CD4-positive, CD25-positive, alpha-beta regulatory T cell (primary cell): ENCODE data around the gene OPHN1. TPM values are rescaled to one million over a fixed set of nuclear protein-coding genes. Genes with fewer than 3 reads are reported as not detected.
A peak's percentile ranks its signal among the peaks of the same experiment; 100 is the strongest.

Experiments
- ATAC-seq, 2 donors: fragments of 150-1000 bp; cut with Tn5 transposase; one replicate each; pipeline ENCODE4 v1.10.0; 2021; ENCODE audit warnings: low read depth in 2 of 2, moderate number of reproducible peaks in 2 of 2, moderate library complexity in 1 of 2
- DNase-seq, 3 donors: peaks; one replicate each; pipeline versions ENCODE4 v3.0.0 to v3.0.0-alpha.2; 2012 to 2022; ENCODE audit warnings: mixed read lengths in 1 of 3
- H3K27ac ChIP-seq: one replicate; pipeline ENCODE4 v1.7.0; 2013; ENCODE audit warnings: mild to moderate bottlenecking, low read length; ENCODE audit not compliant: insufficient read depth, poor library complexity, severe bottlenecking
- H3K27me3 ChIP-seq: one replicate; pipeline ENCODE4 v1.7.0; 2013; ENCODE audit warnings: low read length; ENCODE audit not compliant: control insufficient read depth, insufficient read depth
- H3K36me3 ChIP-seq: one replicate; pipeline ENCODE4 v1.7.0; 2013; ENCODE audit warnings: mild to moderate bottlenecking, low read length, moderate library complexity; ENCODE audit not compliant: control insufficient read depth, insufficient read depth
- H3K4me1 ChIP-seq: 2 replicates; pipeline ENCODE4 v1.7.0; 2013; ENCODE audit warnings: mild to moderate bottlenecking, low read length; ENCODE audit not compliant: insufficient read depth, control insufficient read depth, poor library complexity, severe bottlenecking
- H3K4me3 ChIP-seq: one replicate; pipeline ENCODE4 v1.7.0; 2013; ENCODE audit warnings: low read depth, mild to moderate bottlenecking, low read length, moderate library complexity
- H3K9me3 ChIP-seq, 2 experiments: 1 replicate in 1 of 2; 2 replicates in 1 of 2; pipeline ENCODE4 v1.7.0; 2013; ENCODE audit warnings: low read length in 2 of 2, mild to moderate bottlenecking in 1 of 2, moderate library complexity in 1 of 2; ENCODE audit not compliant: control insufficient read depth in 2 of 2
- H3K27ac Mint-ChIP-seq, 3 donors: one replicate each; pipeline ENCODE4 v1.8.0; 2020 to 2022; ENCODE audit warnings: mild to moderate bottlenecking in 3 of 3, mixed read lengths in 3 of 3, moderate library complexity in 2 of 3
- H3K27me3 Mint-ChIP-seq: one replicate; pipeline ENCODE4 v1.8.0; 2022; ENCODE audit warnings: mild to moderate bottlenecking, mixed read lengths
- H3K36me3 Mint-ChIP-seq: one replicate; pipeline ENCODE4 v1.8.0; 2020; ENCODE audit warnings: mixed read lengths
- H3K4me1 Mint-ChIP-seq, 4 donors: one replicate each; pipeline ENCODE4 v1.8.0; 2020 to 2022; ENCODE audit warnings: mixed read lengths in 4 of 4, mild to moderate bottlenecking in 1 of 4
- H3K4me3 Mint-ChIP-seq, 4 donors: one replicate each; pipeline ENCODE4 v1.8.0; 2020 to 2022; ENCODE audit warnings: mild to moderate bottlenecking in 4 of 4, mixed read lengths in 4 of 4, moderate library complexity in 3 of 4
- H3K9me3 Mint-ChIP-seq, 7 donors: one replicate each; pipeline ENCODE4 v1.8.0; 2020 to 2022; ENCODE audit warnings: mixed read lengths in 7 of 7, mild to moderate bottlenecking in 3 of 7, moderate library complexity in 2 of 7
- polyA plus RNA-seq, 4 donors: library from polyadenylated mRNA; unstranded; fragments of 300-500 nt; fragmentation: Illumina TruSeq; gene quantifications; one replicate each; pipeline ENCODE4 v1.2.3, GENCODE V29; 2021
- total RNA-seq: library from RNA; stranded (reverse); gene quantifications from one replicate; pipeline ENCODE4 v1.2.3, GENCODE V29; 2022

OPHN1 gene
- total and polyA plus RNA-seq, 5 donors from 2014 or later = 0.15 TPM; not detected in 4

DNA sequence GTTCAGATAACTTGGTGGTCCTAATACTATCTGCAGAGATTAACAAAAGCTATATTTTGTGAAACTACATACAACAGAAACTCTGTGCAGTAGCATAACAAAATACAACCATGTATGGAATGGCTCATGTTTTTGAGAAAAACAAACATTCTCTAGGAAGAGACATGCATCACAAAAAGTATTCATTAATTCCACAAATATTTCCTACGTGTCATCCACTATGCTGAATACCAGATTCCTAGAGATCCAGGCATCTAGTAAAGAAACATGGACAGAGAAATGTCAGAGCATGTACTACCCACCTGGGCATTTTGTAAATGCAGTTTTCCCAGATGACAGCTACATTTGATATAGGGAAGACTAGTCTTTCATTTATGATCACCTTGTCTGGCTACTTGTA lies 248.1 kb downstream of the OPHN1 start:
- Mint-ChIP-seq H3K9me3 (peaks cover 0 to 2% (median 0%) of the 10 kb centered on the region in 7 donors), H3K4me1 (peaks cover 5 to 26% (median 14%) of the 10 kb centered on the region in 4 donors), H3K36me3 (no peaks in the 10 kb centered on the region), H3K27ac (no peak overlapping the region), H3K27me3 (no peaks in the 10 kb centered on the region), H3K4me3 (no peak overlapping the region)
- ATAC-seq (no peak), DNase-seq (no peak)
- Histone ChIP-seq H3K9me3 (no peaks in the 10 kb centered on the region), H3K4me1 (peaks cover 6% of the 10 kb centered on the region), H3K27me3 (no peaks in the 10 kb centered on the region), H3K27ac (no peak overlapping the region), H3K4me3 (no peak overlapping the region), H3K36me3 (no peaks in the 10 kb centered on the region)

DNA sequence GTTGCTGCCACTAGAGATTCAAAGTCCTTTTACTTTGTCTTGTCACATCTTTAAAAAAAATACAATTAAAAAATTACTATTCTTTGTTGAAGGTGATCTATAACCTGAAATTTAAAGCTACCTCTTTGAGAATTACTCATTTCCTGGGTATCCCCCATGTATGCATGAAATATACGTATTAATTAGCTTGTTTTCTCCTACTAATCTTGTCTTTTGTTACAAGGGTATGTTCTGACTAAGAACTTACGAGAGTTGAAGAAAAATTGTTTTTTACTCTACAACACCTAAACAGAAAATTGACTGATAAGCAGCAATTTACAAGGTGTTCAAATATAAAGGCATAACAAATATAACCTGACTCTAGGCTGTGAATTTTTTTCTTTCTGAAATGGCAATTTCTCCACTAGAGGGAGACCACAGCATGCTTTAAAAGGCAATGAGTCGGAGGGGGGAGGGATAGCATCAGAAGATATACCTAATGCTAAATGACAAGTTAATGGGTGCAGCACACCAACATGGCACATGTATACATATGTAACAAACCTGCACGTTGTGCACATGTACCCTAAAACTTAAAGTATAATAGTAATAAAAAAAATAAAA lies 249.6 kb downstream of the OPHN1 start:
- Histone ChIP-seq H3K4me1 (peaks cover 6% of the 10 kb centered on the region), H3K4me3 (no peak overlapping the region), H3K27ac (no peak overlapping the region), H3K9me3 (no peaks in the 10 kb centered on the region), H3K27me3 (no peaks in the 10 kb centered on the region), H3K36me3 (no peaks in the 10 kb centered on the region)
- no peaks in the 10 kb centered on the region for H3K36me3 Mint-ChIP-seq
- H3K4me1 Mint-ChIP-seq = peaks cover 5 to 36% (median 16%) of the 10 kb centered on the region in 4 donors
- DNase-seq (peak in 2 of 3 donors; percentile 32 to 83), ATAC-seq (peak; percentile 46 to 56)
- H3K4me3 Mint-ChIP-seq = no peak overlapping the region
- peak overlapping the region in 1 of 3 donors; percentile 91 for H3K27ac Mint-ChIP-seq
- peaks cover 0 to 2% (median 0%) of the 10 kb centered on the region in 7 donors for H3K9me3 Mint-ChIP-seq
- H3K27me3 Mint-ChIP-seq = no peaks in the 10 kb centered on the region

DNA sequence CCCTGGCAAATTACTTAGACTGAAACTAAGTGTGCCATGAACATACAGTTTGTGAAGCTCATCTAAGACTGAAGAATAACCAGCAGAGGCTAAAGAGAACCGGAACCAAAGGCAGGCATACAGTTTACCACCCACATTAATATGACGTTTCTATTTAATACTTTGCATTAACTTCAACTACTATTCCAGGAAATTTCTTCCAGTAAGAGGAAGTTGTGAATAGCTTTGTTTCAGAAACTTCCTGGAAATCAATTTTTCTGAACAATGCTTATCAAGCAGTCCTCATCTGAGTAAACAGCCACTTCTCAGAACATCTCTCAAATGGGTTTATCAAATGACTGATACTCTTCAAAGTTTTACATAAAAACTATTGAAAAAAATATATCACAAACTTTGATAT lies 252.7 kb downstream of the OPHN1 start:
- Histone ChIP-seq H3K4me1 (peaks cover 6% of the 10 kb centered on the region), H3K27ac (peak overlapping the region; percentile 47), H3K9me3 (no peaks in the 10 kb centered on the region), H3K36me3 (no peaks in the 10 kb centered on the region), H3K27me3 (no peaks in the 10 kb centered on the region), H3K4me3 (peak overlapping the region; percentile 13)
- H3K9me3 Mint-ChIP-seq = peaks cover 0 to 2% (median 0%) of the 10 kb centered on the region in 7 donors
- H3K4me3 Mint-ChIP-seq = peak overlapping the region in 2 of 4 donors; percentile 23 to 47
- peak; percentile 76 to 79 for ATAC-seq
- peak in 1 of 3 donors; percentile 80 for DNase-seq
- no peaks in the 10 kb centered on the region for H3K27me3 Mint-ChIP-seq
- no peaks in the 10 kb centered on the region for H3K36me3 Mint-ChIP-seq
- H3K27ac Mint-ChIP-seq = peak overlapping the region; percentile 2 to 84 (median 23)
- H3K4me1 Mint-ChIP-seq = peaks cover 5 to 42% (median 16%) of the 10 kb centered on the region in 4 donors

DNA sequence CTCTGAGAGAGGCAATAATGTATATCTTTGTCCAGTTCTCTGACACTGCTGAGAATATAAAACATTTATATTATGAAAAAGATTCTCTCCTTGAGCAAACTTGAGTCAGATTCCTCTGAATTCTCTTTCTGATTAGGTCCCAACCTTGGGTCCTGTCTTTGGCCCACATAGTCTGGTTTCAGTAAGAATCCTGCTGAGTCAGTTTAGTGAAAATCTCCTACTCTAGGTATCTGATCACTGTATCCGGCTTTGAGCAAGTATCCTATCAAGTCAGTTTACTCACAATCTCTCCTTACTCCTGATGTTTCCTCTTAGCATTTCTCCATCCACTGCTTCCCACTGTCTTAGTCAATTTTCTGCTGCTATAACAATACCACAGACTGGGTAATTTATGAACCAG lies 253.9 kb downstream of the OPHN1 start:
- Histone ChIP-seq H3K9me3 (no peaks in the 10 kb centered on the region), H3K4me1 (peaks cover 6% of the 10 kb centered on the region), H3K27me3 (no peaks in the 10 kb centered on the region), H3K36me3 (no peaks in the 10 kb centered on the region), H3K4me3 (no peak overlapping the region), H3K27ac (no peak overlapping the region)
- Mint-ChIP-seq H3K27ac (no peak overlapping the region), H3K27me3 (no peaks in the 10 kb centered on the region), H3K4me3 (no peak overlapping the region), H3K4me1 (peaks cover 5 to 42% (median 14%) of the 10 kb centered on the region in 4 donors), H3K36me3 (no peaks in the 10 kb centered on the region), H3K9me3 (peaks cover 0 to 2% (median 0%) of the 10 kb centered on the region in 7 donors)
- DNase-seq = no peak
- no peak for ATAC-seq

DNA sequence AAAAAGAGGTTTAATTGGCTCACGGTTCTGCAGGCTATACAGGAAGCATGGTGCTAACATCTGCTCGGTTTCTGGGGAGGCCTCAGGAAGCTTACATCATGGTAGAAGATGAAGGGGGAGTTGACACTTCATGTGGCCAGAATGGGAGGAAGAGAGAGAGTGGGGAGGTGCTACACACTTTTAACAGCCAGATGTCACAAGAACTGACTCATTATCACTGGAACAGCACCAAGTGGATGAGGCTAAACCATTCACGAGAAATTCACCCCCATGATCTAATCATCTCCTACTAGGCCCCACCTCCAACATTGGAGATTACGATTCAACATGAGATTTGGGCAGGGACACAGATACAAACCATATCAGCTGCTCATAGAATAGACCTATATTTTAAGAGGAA lies 255.8 kb downstream of the OPHN1 start:
- no peak for ATAC-seq
- H3K9me3 ChIP-seq = no peaks in the 10 kb centered on the region
- peak overlapping the region in 1 of 3 donors; percentile 89 for H3K27ac Mint-ChIP-seq

DNA sequence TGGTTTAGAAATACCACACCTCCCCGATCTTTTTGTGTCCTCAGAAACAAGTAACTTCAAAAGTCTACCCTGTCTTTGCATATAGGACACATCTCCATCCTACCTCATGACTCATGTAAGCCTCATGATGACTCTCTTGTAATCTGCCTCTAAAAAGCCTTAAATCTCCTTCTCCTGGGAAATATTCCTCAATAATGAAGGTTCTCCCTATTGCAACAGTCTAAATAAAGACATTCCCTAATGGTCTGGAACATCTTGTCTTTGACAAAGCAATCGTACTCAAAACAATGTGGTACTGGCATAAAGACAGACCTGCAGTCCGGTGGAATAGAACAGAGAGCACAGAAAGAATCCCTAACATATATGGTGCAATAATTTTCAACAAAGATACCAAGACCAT lies 257.7 kb downstream of the OPHN1 start:
- Mint-ChIP-seq H3K4me1 (peaks cover 0 to 19% (median 8%) of the 10 kb centered on the region in 4 donors), H3K4me3 (no peak overlapping the region), H3K27ac (no peak overlapping the region), H3K27me3 (no peaks in the 10 kb centered on the region), H3K9me3 (peaks cover 0 to 2% (median 0%) of the 10 kb centered on the region in 7 donors), H3K36me3 (no peaks in the 10 kb centered on the region)
- DNase-seq (no peak), ATAC-seq (no peak)
- Histone ChIP-seq H3K36me3 (no peaks in the 10 kb centered on the region), H3K4me1 (no peaks in the 10 kb centered on the region), H3K9me3 (no peaks in the 10 kb centered on the region), H3K4me3 (no peak overlapping the region), H3K27ac (no peak overlapping the region), H3K27me3 (no peaks in the 10 kb centered on the region)

More for the DNA sequence above, 255.8 kb downstream of the OPHN1 start:
- Histone ChIP-seq H3K27ac (no peak overlapping the region), H3K4me1 (no peaks in the 10 kb centered on the region), H3K27me3 (no peaks in the 10 kb centered on the region), H3K36me3 (no peaks in the 10 kb centered on the region), H3K4me3 (no peak overlapping the region)
- Mint-ChIP-seq H3K27me3 (no peaks in the 10 kb centered on the region), H3K9me3 (peaks cover 0 to 2% (median 0%) of the 10 kb centered on the region in 7 donors), H3K36me3 (no peaks in the 10 kb centered on the region), H3K4me1 (peaks cover 0 to 34% (median 12%) of the 10 kb centered on the region in 4 donors), H3K4me3 (peak overlapping the region in 1 of 4 donors; percentile 54)
- DNase-seq = peak in 1 of 3 donors; percentile 24

DNA sequence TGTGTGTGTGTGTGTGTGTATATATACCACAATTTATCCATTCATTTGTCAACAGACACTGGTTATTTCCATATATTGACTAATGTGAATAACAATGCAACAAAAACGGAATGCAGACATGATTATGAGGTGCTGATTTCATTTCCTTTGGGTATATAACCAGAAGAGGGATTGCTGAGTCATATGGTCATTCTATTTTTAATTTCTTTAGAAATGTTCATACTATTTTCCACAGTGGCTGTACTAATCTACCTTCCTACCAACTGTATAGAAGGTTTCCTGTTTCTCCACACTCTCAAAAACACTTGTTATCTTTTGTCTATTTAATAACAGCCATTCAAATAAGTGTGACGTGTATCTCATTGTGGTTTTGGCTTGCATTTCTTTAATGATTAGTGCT lies 269.9 kb downstream of the OPHN1 start:
- no peak overlapping the region for H3K4me3 Mint-ChIP-seq
- peaks cover 0 to 4% (median 0%) of the 10 kb centered on the region in 7 donors for H3K9me3 Mint-ChIP-seq
- no peaks in the 10 kb centered on the region for H3K36me3 Mint-ChIP-seq

DNA sequence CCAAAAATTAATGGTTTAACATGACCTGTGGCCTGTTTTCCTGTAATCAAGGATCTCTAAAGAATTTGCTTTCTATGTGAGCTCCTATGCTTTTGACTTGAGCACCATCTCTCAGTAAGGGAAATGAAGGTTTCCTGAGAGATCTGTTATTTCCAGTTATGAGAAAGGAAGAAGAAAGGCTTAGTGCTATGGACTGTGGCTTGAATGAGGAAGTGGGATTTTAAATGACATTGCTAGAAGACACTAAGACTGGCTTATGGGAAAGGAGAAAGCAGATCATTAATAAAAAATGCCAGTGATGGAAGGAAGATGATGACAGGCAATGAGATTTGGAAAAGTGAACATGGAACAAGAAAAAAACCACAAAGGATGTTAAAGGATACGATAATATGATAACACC lies 285.4 kb downstream of the OPHN1 start:
- Histone ChIP-seq H3K27me3 (no peaks in the 10 kb centered on the region), H3K4me1 (no peaks in the 10 kb centered on the region), H3K4me3 (no peak overlapping the region), H3K9me3 (no peaks in the 10 kb centered on the region), H3K36me3 (no peaks in the 10 kb centered on the region), H3K27ac (no peak overlapping the region)
- Mint-ChIP-seq H3K4me3 (no peak overlapping the region), H3K36me3 (no peaks in the 10 kb centered on the region), H3K9me3 (peaks cover 0 to 2% (median 0%) of the 10 kb centered on the region in 7 donors), H3K4me1 (no peaks in the 10 kb centered on the region), H3K27ac (no peak overlapping the region), H3K27me3 (no peaks in the 10 kb centered on the region)
- no peak for ATAC-seq
- no peak for DNase-seq

More for the DNA sequence above, 269.9 kb downstream of the OPHN1 start:
- Mint-ChIP-seq H3K27ac (no peak overlapping the region), H3K4me1 (peaks cover 0 to 5% (median 0%) of the 10 kb centered on the region in 4 donors), H3K27me3 (no peaks in the 10 kb centered on the region)
- H3K4me3 ChIP-seq = no peak overlapping the region
- no peaks in the 10 kb centered on the region for H3K27me3 ChIP-seq
- H3K27ac ChIP-seq = no peak overlapping the region
- no peaks in the 10 kb centered on the region for H3K36me3 ChIP-seq
- DNase-seq (peak in 1 of 3 donors; percentile 20), ATAC-seq (no peak)
- H3K4me1 ChIP-seq = no peaks in the 10 kb centered on the region
- H3K9me3 ChIP-seq = no peaks in the 10 kb centered on the region
